ENCODE data around the gene NCOA7. TPM values are rescaled to one million over a fixed set of nuclear protein-coding genes. Genes with fewer than 3 reads are reported as not detected.

Gene NCOA7
- total RNA-seq, 1 experiment from 2014 or later, result 37.3 TPM

DNA sequence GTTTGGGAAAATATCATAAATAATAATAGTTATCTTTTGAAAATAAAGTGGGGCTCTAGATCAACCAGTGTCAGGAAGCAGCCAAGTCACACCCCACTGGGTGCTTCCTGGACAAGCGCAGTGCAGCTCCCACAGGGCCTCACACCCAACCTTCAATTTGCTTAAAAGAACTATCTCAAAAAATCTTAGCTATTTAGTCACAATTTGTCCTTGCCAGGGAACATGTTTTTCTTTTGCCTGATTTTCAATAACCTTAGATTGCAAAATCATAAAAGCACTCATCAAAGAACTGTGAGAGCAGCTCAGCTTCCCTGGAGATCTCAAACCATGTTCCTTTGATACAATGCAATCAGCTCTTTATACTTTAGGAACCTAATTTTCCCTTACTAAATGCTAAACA, 1.6 kb upstream of the NCOA7 start:
- no peak for ATAC-seq
- H3K27ac ChIP-seq (ENCODE audit: low read length), result peak overlapping the region; percentile 98
- POLR2A ChIA-PET, result interaction anchor here (0.6 to 1.5 kb wide), 2 partner anchors 8 to 155 kb away, joined by 3 to 8 read pairs; no protein-coding TSS in a partner anchor
- H3K27me3 ChIP-seq (ENCODE audit: control insufficient read depth, insufficient read depth, low read length), result no peaks in the 10 kb centered on the region
- H3K4me1 ChIP-seq (ENCODE audit: control insufficient read depth, insufficient read depth, low read length), result peaks cover 35% of the 10 kb centered on the region
- in situ Hi-C loops (cut with HindIII; ENCODE audit: low pct_unique_long_range_greater_than_20kb, low sequenced_read_pairs), result no loop called here
- TF ChIP-seq, protein P1, sequence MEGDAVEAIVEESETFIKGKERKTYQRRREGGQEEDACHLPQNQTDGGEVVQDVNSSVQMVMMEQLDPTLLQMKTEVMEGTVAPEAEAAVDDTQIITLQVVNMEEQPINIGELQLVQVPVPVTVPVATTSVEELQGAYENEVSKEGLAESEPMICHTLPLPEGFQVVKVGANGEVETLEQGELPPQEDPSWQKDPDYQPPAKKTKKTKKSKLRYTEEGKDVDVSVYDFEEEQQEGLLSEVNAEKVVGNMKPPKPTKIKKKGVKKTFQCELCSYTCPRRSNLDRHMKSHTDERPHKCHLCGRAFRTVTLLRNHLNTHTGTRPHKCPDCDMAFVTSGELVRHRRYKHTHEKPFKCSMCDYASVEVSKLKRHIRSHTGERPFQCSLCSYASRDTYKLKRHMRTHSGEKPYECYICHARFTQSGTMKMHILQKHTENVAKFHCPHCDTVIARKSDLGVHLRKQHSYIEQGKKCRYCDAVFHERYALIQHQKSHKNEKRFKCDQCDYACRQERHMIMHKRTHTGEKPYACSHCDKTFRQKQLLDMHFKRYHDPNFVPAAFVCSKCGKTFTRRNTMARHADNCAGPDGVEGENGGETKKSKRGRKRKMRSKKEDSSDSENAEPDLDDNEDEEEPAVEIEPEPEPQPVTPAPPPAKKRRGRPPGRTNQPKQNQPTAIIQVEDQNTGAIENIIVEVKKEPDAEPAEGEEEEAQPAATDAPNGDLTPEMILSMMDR (IDR thresholded peaks at IDR 0.05), result no peak
- TF ChIP-seq, protein P2, sequence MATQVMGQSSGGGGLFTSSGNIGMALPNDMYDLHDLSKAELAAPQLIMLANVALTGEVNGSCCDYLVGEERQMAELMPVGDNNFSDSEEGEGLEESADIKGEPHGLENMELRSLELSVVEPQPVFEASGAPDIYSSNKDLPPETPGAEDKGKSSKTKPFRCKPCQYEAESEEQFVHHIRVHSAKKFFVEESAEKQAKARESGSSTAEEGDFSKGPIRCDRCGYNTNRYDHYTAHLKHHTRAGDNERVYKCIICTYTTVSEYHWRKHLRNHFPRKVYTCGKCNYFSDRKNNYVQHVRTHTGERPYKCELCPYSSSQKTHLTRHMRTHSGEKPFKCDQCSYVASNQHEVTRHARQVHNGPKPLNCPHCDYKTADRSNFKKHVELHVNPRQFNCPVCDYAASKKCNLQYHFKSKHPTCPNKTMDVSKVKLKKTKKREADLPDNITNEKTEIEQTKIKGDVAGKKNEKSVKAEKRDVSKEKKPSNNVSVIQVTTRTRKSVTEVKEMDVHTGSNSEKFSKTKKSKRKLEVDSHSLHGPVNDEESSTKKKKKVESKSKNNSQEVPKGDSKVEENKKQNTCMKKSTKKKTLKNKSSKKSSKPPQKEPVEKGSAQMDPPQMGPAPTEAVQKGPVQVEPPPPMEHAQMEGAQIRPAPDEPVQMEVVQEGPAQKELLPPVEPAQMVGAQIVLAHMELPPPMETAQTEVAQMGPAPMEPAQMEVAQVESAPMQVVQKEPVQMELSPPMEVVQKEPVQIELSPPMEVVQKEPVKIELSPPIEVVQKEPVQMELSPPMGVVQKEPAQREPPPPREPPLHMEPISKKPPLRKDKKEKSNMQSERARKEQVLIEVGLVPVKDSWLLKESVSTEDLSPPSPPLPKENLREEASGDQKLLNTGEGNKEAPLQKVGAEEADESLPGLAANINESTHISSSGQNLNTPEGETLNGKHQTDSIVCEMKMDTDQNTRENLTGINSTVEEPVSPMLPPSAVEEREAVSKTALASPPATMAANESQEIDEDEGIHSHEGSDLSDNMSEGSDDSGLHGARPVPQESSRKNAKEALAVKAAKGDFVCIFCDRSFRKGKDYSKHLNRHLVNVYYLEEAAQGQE (IDR thresholded peaks at IDR 0.05; ENCODE audit: insufficient read depth in 1 of 2, low read depth in 2 of 2, low read length in 1 of 2), result no peak
- no peak for TF ChIP-seq SIN3A (IDR thresholded peaks at IDR 0.05; ENCODE audit: borderline replicate concordance, insufficient read depth, low read depth, low read length)
- no peak for TF ChIP-seq POLR2AphosphoS5 (IDR thresholded peaks at IDR 0.05; ENCODE audit: low read depth, low read length)
- TF ChIP-seq TCF7L2 (IDR thresholded peaks at IDR 0.05; ENCODE audit: low read depth, low read length), result no peak
- H3K36me3 ChIP-seq (ENCODE audit: control insufficient read depth, insufficient read depth, low read length), result no peaks in the 10 kb centered on the region; the same call in 1 of the 2 replicates
- DNase-seq (ENCODE audit: low read depth, low spot score), result no peak
- intact Hi-C loops (cut with micrococcal nuclease; ENCODE audit: unreplicated experiment), result no loop called here
- no peaks in the 10 kb centered on the region for H3K9me3 ChIP-seq (ENCODE audit: control insufficient read depth, insufficient read depth, low read depth, low read length)
- peak overlapping the region in 1 of 2 experiments; percentile 96; a peak in 1 of 4 replicates for H3K4me3 ChIP-seq (ENCODE audit: low read depth in 2 of 2, low read length in 2 of 2)
- BruUV-seq (replicated peaks), result TSS peak; percentile 63
- CTCF ChIA-PET, result interaction anchor here (0.9 kb wide), 1 partner anchor 167 kb away, joined by 5 read pairs; the partner anchor contains the start of gene HINT3

DNA sequence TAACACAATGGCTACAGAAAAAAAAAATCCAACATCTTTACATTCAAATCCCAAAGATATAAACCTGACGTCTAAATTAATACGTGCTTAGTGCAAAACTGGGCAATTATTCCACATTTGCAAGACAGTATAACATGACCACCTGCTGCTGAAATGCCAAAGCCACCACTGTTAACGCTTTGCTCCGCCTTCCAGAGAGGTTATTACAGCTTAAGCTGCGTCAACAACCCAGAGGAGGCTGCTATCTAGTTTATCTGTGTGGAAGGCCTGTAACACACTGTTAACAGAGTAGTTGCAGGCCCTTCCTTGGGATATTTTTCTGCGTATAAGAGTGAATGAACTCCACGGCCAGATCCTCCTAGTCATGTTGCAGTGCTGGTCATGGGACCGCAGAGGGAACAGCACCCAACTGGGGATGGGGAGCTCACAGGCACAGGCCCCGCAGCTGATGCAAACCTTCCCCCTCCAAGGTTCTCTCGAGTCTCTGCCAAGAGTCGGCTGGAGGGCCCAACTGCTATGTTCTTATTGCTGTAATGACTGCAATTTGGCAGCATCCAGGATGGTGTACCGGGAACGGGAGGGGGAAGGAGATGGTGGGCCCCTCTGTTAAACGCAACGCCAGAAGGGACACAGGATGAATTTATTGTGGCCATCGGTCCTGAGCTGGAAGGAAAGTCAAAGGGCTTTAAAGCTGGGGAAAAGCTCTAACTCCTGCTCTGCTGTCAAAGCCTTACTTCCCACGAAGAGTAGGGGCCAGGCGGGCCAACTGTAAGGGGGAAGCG, 993 bp upstream of the NCOA7 start:
- in situ Hi-C loops (cut with HindIII; ENCODE audit: low pct_unique_long_range_greater_than_20kb, low sequenced_read_pairs) (no loop called here), intact Hi-C loops (cut with micrococcal nuclease; ENCODE audit: unreplicated experiment) (loop anchor here (2.0 kb wide), 1 partner anchor 63 kb away; no protein-coding TSS in a partner anchor)
- CTCF ChIA-PET, result interaction anchor here (0.6 to 3.0 kb wide), 9 partner anchors 9 to 701 kb away, joined by 3 to 14 read pairs (median 5); partner anchors contain the start of gene HINT3
- peak overlapping the region; percentile 75 to 96 for H3K4me3 ChIP-seq (ENCODE audit: low read depth in 2 of 2, low read length in 2 of 2)
- TF ChIP-seq SIN3A (IDR thresholded peaks at IDR 0.05; ENCODE audit: borderline replicate concordance, insufficient read depth, low read depth, low read length) (no peak), POLR2AphosphoS5 (IDR thresholded peaks at IDR 0.05; ENCODE audit: low read depth, low read length) (no peak; the same call in 1 of the 2 replicates), TCF7L2 (IDR thresholded peaks at IDR 0.05; ENCODE audit: low read depth, low read length) (no peak)
- TF ChIP-seq, protein P1 (IDR thresholded peaks at IDR 0.05), result no peak
- TF ChIP-seq, protein P2 (IDR thresholded peaks at IDR 0.05; ENCODE audit: insufficient read depth in 1 of 2, low read depth in 2 of 2, low read length in 1 of 2), result no peak
- H3K36me3 ChIP-seq (ENCODE audit: control insufficient read depth, insufficient read depth, low read length), result no peaks in the 10 kb centered on the region; the same call in 1 of the 2 replicates
- peaks cover 39% of the 10 kb centered on the region for H3K4me1 ChIP-seq (ENCODE audit: control insufficient read depth, insufficient read depth, low read length)
- H3K27me3 ChIP-seq (ENCODE audit: control insufficient read depth, insufficient read depth, low read length), result no peaks in the 10 kb centered on the region
- DNase-seq (ENCODE audit: low read depth, low spot score), result peak; percentile 53
- H3K9me3 ChIP-seq (ENCODE audit: control insufficient read depth, insufficient read depth, low read depth, low read length), result no peaks in the 10 kb centered on the region
- POLR2A ChIA-PET, result interaction anchor here (0.6 to 1.5 kb wide), 5 partner anchors 9 to 1597 kb away, joined by 3 to 8 read pairs (median 3); no protein-coding TSS in a partner anchor
- no TSS peak for BruUV-seq (replicated peaks)
- peak; percentile 37 for ATAC-seq
- peak overlapping the region; percentile 98 for H3K27ac ChIP-seq (ENCODE audit: low read length)

Measured in Panc1 (cell line).